ENCODE data around the gene MRPS18C.
A peak's percentile ranks its signal among the peaks of the same experiment; 100 is the strongest.

Gene MRPS18C

GRCh38 chr4:83455281-83456183 is at the start of gene MRPS18C, which contains the start of gene HELQ:
TSS of gene MRPS18C (plus strand) at chr4:83456058. CDS start at chr4:83456078, 20 bp downstream.
TSS of gene HELQ (minus strand) at chr4:83455823. CDS start at chr4:83455693, 130 bp downstream.
- Histone ChIP-seq H3K4me1 (ENCODE audit: control insufficient read depth in 1 of 2, insufficient read depth in 2 of 2, low read length in 2 of 2) (peaks cover 0 to 25% of the 10 kb centered on the region in 2 donors), H3K9me3 (ENCODE audit: control insufficient read depth in 1 of 2, low read length in 2 of 2) (no peaks in the 10 kb centered on the region), H3K27me3 (ENCODE audit: low read depth, low read length) (no peaks in the 10 kb centered on the region), H3K4me3 (ENCODE audit: low read depth in 1 of 2, low read length in 2 of 2) (peak within 1 kb of the TSS; percentile 73 to 97), H3K36me3 (ENCODE audit: control insufficient read depth in 1 of 2, insufficient read depth in 2 of 2, low read length in 2 of 2) (peaks cover 12 to 48% of the 10 kb centered on the region in 2 donors), H3K27ac (ENCODE audit: low read length) (peak within 1 kb of the TSS; percentile 97)

- Histone ChIP-seq H3K27ac (ENCODE audit: low read length) (no peak overlapping the region), H3K4me1 (ENCODE audit: control insufficient read depth in 1 of 2, insufficient read depth in 2 of 2, low read length in 2 of 2) (no peaks in the 10 kb centered on the region), H3K36me3 (ENCODE audit: control insufficient read depth in 1 of 2, insufficient read depth in 2 of 2, low read length in 2 of 2) (peaks cover 17 to 29% of the 10 kb centered on the region in 2 donors), H3K27me3 (ENCODE audit: low read depth, low read length) (no peaks in the 10 kb centered on the region), H3K4me3 (ENCODE audit: low read depth in 1 of 2, low read length in 2 of 2) (no peak overlapping the region), H3K9me3 (ENCODE audit: control insufficient read depth in 1 of 2, low read length in 2 of 2) (no peaks in the 10 kb centered on the region)
Measured at GRCh38 chr4:83408908-83409307, 47.0 kb upstream of the MRPS18C start.

- H3K27me3 ChIP-seq (ENCODE audit: low read depth, low read length): no peaks in the 10 kb centered on the region
- no peaks in the 10 kb centered on the region for H3K9me3 ChIP-seq (ENCODE audit: control insufficient read depth in 1 of 2, low read length in 2 of 2)
- H3K27ac ChIP-seq (ENCODE audit: low read length): no peak overlapping the region
- no peak overlapping the region for H3K4me3 ChIP-seq (ENCODE audit: low read depth in 1 of 2, low read length in 2 of 2)
- no peaks in the 10 kb centered on the region for H3K4me1 ChIP-seq (ENCODE audit: control insufficient read depth in 1 of 2, insufficient read depth in 2 of 2, low read length in 2 of 2)
- peaks cover 21 to 44% of the 10 kb centered on the region in 2 donors for H3K36me3 ChIP-seq (ENCODE audit: control insufficient read depth in 1 of 2, insufficient read depth in 2 of 2, low read length in 2 of 2)
Measured at GRCh38 chr4:83413676-83414075, 42.2 kb upstream of the MRPS18C start.

- no peak overlapping the region for H3K4me3 ChIP-seq (ENCODE audit: low read depth in 1 of 2, low read length in 2 of 2)
- no peaks in the 10 kb centered on the region for H3K27me3 ChIP-seq (ENCODE audit: low read depth, low read length)
- peaks cover 23 to 45% of the 10 kb centered on the region in 2 donors for H3K36me3 ChIP-seq (ENCODE audit: control insufficient read depth in 1 of 2, insufficient read depth in 2 of 2, low read length in 2 of 2)
- no peaks in the 10 kb centered on the region for H3K4me1 ChIP-seq (ENCODE audit: control insufficient read depth in 1 of 2, insufficient read depth in 2 of 2, low read length in 2 of 2)
- no peaks in the 10 kb centered on the region for H3K9me3 ChIP-seq (ENCODE audit: control insufficient read depth in 1 of 2, low read length in 2 of 2)
- no peak overlapping the region for H3K27ac ChIP-seq (ENCODE audit: low read length)
Measured at GRCh38 chr4:83417566-83417965, 38.3 kb upstream of the MRPS18C start.

- Histone ChIP-seq H3K9me3 (ENCODE audit: control insufficient read depth in 1 of 2, low read length in 2 of 2) (no peaks in the 10 kb centered on the region), H3K36me3 (ENCODE audit: control insufficient read depth in 1 of 2, insufficient read depth in 2 of 2, low read length in 2 of 2) (peaks cover 18 to 41% of the 10 kb centered on the region in 2 donors), H3K27ac (ENCODE audit: low read length) (no peak overlapping the region), H3K4me1 (ENCODE audit: control insufficient read depth in 1 of 2, insufficient read depth in 2 of 2, low read length in 2 of 2) (no peaks in the 10 kb centered on the region), H3K27me3 (ENCODE audit: low read depth, low read length) (no peaks in the 10 kb centered on the region), H3K4me3 (ENCODE audit: low read depth in 1 of 2, low read length in 2 of 2) (no peak overlapping the region)
Measured at GRCh38 chr4:83418211-83418610, 37.6 kb upstream of the MRPS18C start.

- Histone ChIP-seq H3K4me3 (ENCODE audit: low read depth in 1 of 2, low read length in 2 of 2) (no peak overlapping the region), H3K4me1 (ENCODE audit: control insufficient read depth in 1 of 2, insufficient read depth in 2 of 2, low read length in 2 of 2) (no peaks in the 10 kb centered on the region), H3K36me3 (ENCODE audit: control insufficient read depth in 1 of 2, insufficient read depth in 2 of 2, low read length in 2 of 2) (peaks cover 20% of the 10 kb centered on the region in 2 donors), H3K9me3 (ENCODE audit: control insufficient read depth in 1 of 2, low read length in 2 of 2) (no peaks in the 10 kb centered on the region), H3K27me3 (ENCODE audit: low read depth, low read length) (no peaks in the 10 kb centered on the region), H3K27ac (ENCODE audit: low read length) (no peak overlapping the region)
Measured at GRCh38 chr4:83431200-83431599, 24.7 kb upstream of the MRPS18C start.

GRCh38 chr4:83436680-83437079 is 19.2 kb upstream of the MRPS18C start:
- no peak overlapping the region for H3K4me3 ChIP-seq (ENCODE audit: low read depth in 1 of 2, low read length in 2 of 2)
- H3K36me3 ChIP-seq (ENCODE audit: control insufficient read depth in 1 of 2, insufficient read depth in 2 of 2, low read length in 2 of 2): peaks cover 17 to 39% of the 10 kb centered on the region in 2 donors
- no peak overlapping the region for H3K27ac ChIP-seq (ENCODE audit: low read length)
- no peaks in the 10 kb centered on the region for H3K27me3 ChIP-seq (ENCODE audit: low read depth, low read length)
- H3K9me3 ChIP-seq (ENCODE audit: control insufficient read depth in 1 of 2, low read length in 2 of 2): no peaks in the 10 kb centered on the region
- H3K4me1 ChIP-seq (ENCODE audit: control insufficient read depth in 1 of 2, insufficient read depth in 2 of 2, low read length in 2 of 2): no peaks in the 10 kb centered on the region

- peaks cover 24 to 49% of the 10 kb centered on the region in 2 donors for H3K36me3 ChIP-seq (ENCODE audit: control insufficient read depth in 1 of 2, insufficient read depth in 2 of 2, low read length in 2 of 2)
- H3K9me3 ChIP-seq (ENCODE audit: control insufficient read depth in 1 of 2, low read length in 2 of 2): no peaks in the 10 kb centered on the region
- no peak overlapping the region for H3K27ac ChIP-seq (ENCODE audit: low read length)
- H3K4me1 ChIP-seq (ENCODE audit: control insufficient read depth in 1 of 2, insufficient read depth in 2 of 2, low read length in 2 of 2): no peaks in the 10 kb centered on the region
- no peak overlapping the region for H3K4me3 ChIP-seq (ENCODE audit: low read depth in 1 of 2, low read length in 2 of 2)
- no peaks in the 10 kb centered on the region for H3K27me3 ChIP-seq (ENCODE audit: low read depth, low read length)
Measured at GRCh38 chr4:83438719-83439118, 17.1 kb upstream of the MRPS18C start.

GRCh38 chr4:83440148-83440814 is 15.6 kb upstream of the MRPS18C start:
- Histone ChIP-seq H3K4me3 (ENCODE audit: low read depth in 1 of 2, low read length in 2 of 2) (no peak overlapping the region), H3K27me3 (ENCODE audit: low read depth, low read length) (no peaks in the 10 kb centered on the region), H3K36me3 (ENCODE audit: control insufficient read depth in 1 of 2, insufficient read depth in 2 of 2, low read length in 2 of 2) (peaks cover 32 to 55% of the 10 kb centered on the region in 2 donors), H3K9me3 (ENCODE audit: control insufficient read depth in 1 of 2, low read length in 2 of 2) (no peaks in the 10 kb centered on the region), H3K27ac (ENCODE audit: low read length) (no peak overlapping the region), H3K4me1 (ENCODE audit: control insufficient read depth in 1 of 2, insufficient read depth in 2 of 2, low read length in 2 of 2) (no peaks in the 10 kb centered on the region)

GRCh38 chr4:83440899-83441298 is 15.0 kb upstream of the MRPS18C start:
- Histone ChIP-seq H3K9me3 (ENCODE audit: control insufficient read depth in 1 of 2, low read length in 2 of 2) (no peaks in the 10 kb centered on the region), H3K36me3 (ENCODE audit: control insufficient read depth in 1 of 2, insufficient read depth in 2 of 2, low read length in 2 of 2) (peaks cover 35 to 55% of the 10 kb centered on the region in 2 donors), H3K4me3 (ENCODE audit: low read depth in 1 of 2, low read length in 2 of 2) (no peak overlapping the region), H3K4me1 (ENCODE audit: control insufficient read depth in 1 of 2, insufficient read depth in 2 of 2, low read length in 2 of 2) (no peaks in the 10 kb centered on the region), H3K27ac (ENCODE audit: low read length) (no peak overlapping the region), H3K27me3 (ENCODE audit: low read depth, low read length) (no peaks in the 10 kb centered on the region)

- Histone ChIP-seq H3K4me1 (ENCODE audit: control insufficient read depth in 1 of 2, insufficient read depth in 2 of 2, low read length in 2 of 2) (peaks cover 0 to 6% of the 10 kb centered on the region in 2 donors), H3K27me3 (ENCODE audit: low read depth, low read length) (no peaks in the 10 kb centered on the region), H3K36me3 (ENCODE audit: control insufficient read depth in 1 of 2, insufficient read depth in 2 of 2, low read length in 2 of 2) (peaks cover 23 to 27% of the 10 kb centered on the region in 2 donors), H3K4me3 (ENCODE audit: low read depth in 1 of 2, low read length in 2 of 2) (no peak overlapping the region), H3K27ac (ENCODE audit: low read length) (no peak overlapping the region), H3K9me3 (ENCODE audit: control insufficient read depth in 1 of 2, low read length in 2 of 2) (no peaks in the 10 kb centered on the region)
Measured at GRCh38 chr4:83449009-83449408, 6.8 kb upstream of the MRPS18C start.

Measured in muscle layer of duodenum (tissue), 2 donors.